Panc1 (cell line): Measurements from ENCODE around the gene LDLRAD4. TPM values are rescaled to one million over a fixed set of nuclear protein-coding genes. Genes with fewer than 3 reads are reported as not detected.

Experiments
- ATAC-seq: fragments of 200-7000 bp; cut with Tn5 transposase; 2 replicates; pipeline ENCODE4 v1.9.1; 2020; ENCODE audit warnings: mild to moderate bottlenecking, moderate library complexity
- BruUV-seq: library from RNA; stranded (reverse); fragments of 400-500 nt; replicated peaks from 2 replicates; lab custom pipeline; 2021; lab: Mats Ljungman, UMichigan
- CTCF ChIA-PET: fragments of 300-600 bp; sonication (Branson Sonifier 250); formaldehyde crosslinking; loops from one replicate; lab custom pipeline; 2022; ENCODE audit warnings: antibody characterized with exemption; lab: Charles Lee
- POLR2A ChIA-PET: fragments of 300-600 bp; sonication (Branson Sonifier 250); formaldehyde crosslinking; loops from one replicate; lab custom pipeline; 2022; ENCODE audit warnings: antibody characterized with exemption; lab: Charles Lee
- DNase-seq: peaks from one replicate; pipeline ENCODE4 v3.0.0-alpha.2; 2010; ENCODE audit warnings: low read depth, low spot score
- H3K27ac ChIP-seq: 2 replicates; pipeline ENCODE4 v1.5.1; 2011; ENCODE audit warnings: mild to moderate bottlenecking, low read length, inconsistent platforms
- H3K27me3 ChIP-seq: fragments of 200-500 bp; sonication (Bioruptor generic); 2 replicates; pipeline ENCODE4 v1.6.0; 2014; ENCODE audit warnings: low read length, inconsistent platforms; ENCODE audit not compliant: control insufficient read depth, insufficient read depth
- H3K36me3 ChIP-seq: fragments of 200-500 bp; sonication (Bioruptor generic); 2 replicates; pipeline ENCODE4 v1.5.1; 2014; ENCODE audit warnings: inconsistent platforms, mild to moderate bottlenecking, low read length, moderate library complexity; ENCODE audit not compliant: control insufficient read depth, insufficient read depth
- H3K4me1 ChIP-seq: 2 replicates; pipeline ENCODE4 v1.5.1; 2011; ENCODE audit warnings: inconsistent platforms, mild to moderate bottlenecking, low read length, moderate library complexity; ENCODE audit not compliant: control insufficient read depth, insufficient read depth
- H3K4me3 ChIP-seq, 2 experiments: 2 replicates each; pipeline ENCODE4 v1.5.1; 2011 to 2012; ENCODE audit warnings: low read depth in 2 of 2, low read length in 2 of 2, mild to moderate bottlenecking in 2 of 2, inconsistent platforms in 1 of 2, moderate library complexity in 1 of 2
- H3K9me3 ChIP-seq: fragments of 200-500 bp; sonication (Bioruptor generic); 2 replicates; pipeline ENCODE4 v1.5.1; 2014; ENCODE audit warnings: low read depth, mild to moderate bottlenecking, inconsistent platforms, low read length, moderate library complexity; ENCODE audit not compliant: control insufficient read depth, insufficient read depth
- POLR2AphosphoS5 ChIP-seq: IDR thresholded peaks from 2 replicates; pipeline ENCODE4 v1.6.1; 2012; ENCODE audit warnings: mild to moderate bottlenecking, low read depth, low read length, moderate library complexity
- SIN3A ChIP-seq: IDR thresholded peaks from 2 replicates; pipeline ENCODE4 v1.6.1; 2012; ENCODE audit warnings: low read depth, mild to moderate bottlenecking, low read length, moderate library complexity, borderline replicate concordance; ENCODE audit not compliant: insufficient read depth
- TCF7L2 ChIP-seq: IDR thresholded peaks from 2 replicates; pipeline ENCODE4 v1.6.1; 2011; ENCODE audit warnings: mild to moderate bottlenecking, low read depth, low read length, inconsistent platforms
- in situ Hi-C: cut with HindIII; loops from 2 replicates; pipeline ENCODE4 v1.10.0; 2016; ENCODE audit warnings: low sequenced_read_pairs, low pct_unique_long_range_greater_than_20kb
- intact Hi-C: fragments of 100-400 bp; cut with micrococcal nuclease; formaldehyde crosslinking; loops from one replicate; pipeline ENCODE4 v1.10.0; 2022; ENCODE audit not compliant: unreplicated experiment
- total RNA-seq: library from RNA; stranded (reverse); gene quantifications from one replicate; pipeline ENCODE4 v1.2.1, GENCODE V29; 2021; ENCODE audit not compliant: unreplicated experiment
- TF ChIP-seq, protein P1 (sequence below), 2 experiments: IDR thresholded peaks; 2 replicates each; pipeline ENCODE4 v1.6.1; 2011 to 2012; ENCODE audit warnings: low read depth in 2 of 2, control low read depth in 1 of 2, low read length in 1 of 2, mild to moderate bottlenecking in 1 of 2, moderate library complexity in 1 of 2; ENCODE audit not compliant: insufficient read depth in 1 of 2
- TF ChIP-seq, protein P2 (sequence below): fragments of 450-650 bp; IDR thresholded peaks from 2 replicates; pipeline ENCODE4 v1.5.1; 2017; ENCODE audit warnings: mild to moderate bottlenecking

Gene LDLRAD4
- total RNA-seq, 1 experiment from 2014 or later = 0.28 TPM

DNA sequence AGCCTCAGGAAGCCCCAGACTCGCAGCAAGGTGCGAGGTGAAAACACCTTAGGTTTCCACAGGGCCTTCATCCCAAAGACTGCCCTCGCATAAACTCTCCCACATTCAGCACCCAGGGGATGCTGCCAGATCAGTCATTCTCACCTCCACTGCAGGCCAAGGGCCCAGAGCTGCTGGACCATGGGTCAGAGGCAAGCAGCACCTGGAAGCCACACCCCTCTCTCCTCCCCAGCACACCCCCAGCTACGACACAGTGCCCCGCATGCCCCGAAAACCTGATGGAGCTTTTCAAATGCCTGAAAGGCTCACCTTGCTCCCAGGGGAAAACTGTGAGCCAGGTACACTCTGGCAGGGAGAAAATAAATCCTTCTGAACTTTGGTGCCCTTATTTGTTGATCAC, 31.9 kb upstream of the LDLRAD4 start:
- Histone ChIP-seq H3K27me3 (peaks cover 6% of the 10 kb centered on the region; the same call in 1 of the 2 replicates), H3K4me3 (no peak overlapping the region), H3K9me3 (no peaks in the 10 kb centered on the region), H3K27ac (no peak overlapping the region), H3K36me3 (no peaks in the 10 kb centered on the region), H3K4me1 (no peaks in the 10 kb centered on the region)
- TF ChIP-seq SIN3A (no peak), POLR2AphosphoS5 (no peak)
- TF ChIP-seq, protein P1, sequence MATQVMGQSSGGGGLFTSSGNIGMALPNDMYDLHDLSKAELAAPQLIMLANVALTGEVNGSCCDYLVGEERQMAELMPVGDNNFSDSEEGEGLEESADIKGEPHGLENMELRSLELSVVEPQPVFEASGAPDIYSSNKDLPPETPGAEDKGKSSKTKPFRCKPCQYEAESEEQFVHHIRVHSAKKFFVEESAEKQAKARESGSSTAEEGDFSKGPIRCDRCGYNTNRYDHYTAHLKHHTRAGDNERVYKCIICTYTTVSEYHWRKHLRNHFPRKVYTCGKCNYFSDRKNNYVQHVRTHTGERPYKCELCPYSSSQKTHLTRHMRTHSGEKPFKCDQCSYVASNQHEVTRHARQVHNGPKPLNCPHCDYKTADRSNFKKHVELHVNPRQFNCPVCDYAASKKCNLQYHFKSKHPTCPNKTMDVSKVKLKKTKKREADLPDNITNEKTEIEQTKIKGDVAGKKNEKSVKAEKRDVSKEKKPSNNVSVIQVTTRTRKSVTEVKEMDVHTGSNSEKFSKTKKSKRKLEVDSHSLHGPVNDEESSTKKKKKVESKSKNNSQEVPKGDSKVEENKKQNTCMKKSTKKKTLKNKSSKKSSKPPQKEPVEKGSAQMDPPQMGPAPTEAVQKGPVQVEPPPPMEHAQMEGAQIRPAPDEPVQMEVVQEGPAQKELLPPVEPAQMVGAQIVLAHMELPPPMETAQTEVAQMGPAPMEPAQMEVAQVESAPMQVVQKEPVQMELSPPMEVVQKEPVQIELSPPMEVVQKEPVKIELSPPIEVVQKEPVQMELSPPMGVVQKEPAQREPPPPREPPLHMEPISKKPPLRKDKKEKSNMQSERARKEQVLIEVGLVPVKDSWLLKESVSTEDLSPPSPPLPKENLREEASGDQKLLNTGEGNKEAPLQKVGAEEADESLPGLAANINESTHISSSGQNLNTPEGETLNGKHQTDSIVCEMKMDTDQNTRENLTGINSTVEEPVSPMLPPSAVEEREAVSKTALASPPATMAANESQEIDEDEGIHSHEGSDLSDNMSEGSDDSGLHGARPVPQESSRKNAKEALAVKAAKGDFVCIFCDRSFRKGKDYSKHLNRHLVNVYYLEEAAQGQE (IDR thresholded peaks at IDR 0.05; ENCODE audit: insufficient read depth in 1 of 2, low read depth in 2 of 2, low read length in 1 of 2) = no peak
- ChIA-PET POLR2A (no interaction called here), CTCF (interaction anchor here (2.8 kb wide), 1 partner anchor 27 kb away, joined by 8 read pairs; no protein-coding TSS in a partner anchor)
- intact Hi-C loops (no loop called here), in situ Hi-C loops (no loop called here)
- DNase-seq (no peak), ATAC-seq (no peak)
- no TSS peak for BruUV-seq

DNA sequence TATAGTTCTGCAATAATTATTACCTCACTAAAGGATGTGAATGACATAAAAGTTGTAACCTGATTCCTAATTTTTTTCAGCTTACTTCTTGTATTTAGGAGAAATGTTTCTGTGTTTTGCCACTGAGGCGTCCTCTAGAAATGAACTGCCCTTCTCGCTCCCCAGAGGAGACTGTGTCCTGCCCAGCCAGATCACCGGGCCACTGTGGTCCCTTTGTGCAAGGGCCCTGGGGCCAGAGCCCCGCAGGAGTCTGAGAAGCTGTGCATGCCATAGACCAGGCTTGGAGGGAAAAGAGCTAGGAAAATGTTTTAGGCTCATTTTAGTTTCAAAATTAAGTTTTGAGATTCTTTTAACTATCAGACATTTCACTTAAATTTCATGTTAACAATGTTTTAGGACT, 31.1 kb upstream of the LDLRAD4 start:
- POLR2A ChIA-PET = interaction anchor here (0.6 kb wide), 1 partner anchor 496 kb away, joined by 9 read pairs; no protein-coding TSS in a partner anchor
- Histone ChIP-seq H3K4me1 (no peaks in the 10 kb centered on the region), H3K4me3 (no peak overlapping the region), H3K27me3 (peaks cover 6% of the 10 kb centered on the region; the same call in 1 of the 2 replicates), H3K9me3 (no peaks in the 10 kb centered on the region), H3K36me3 (no peaks in the 10 kb centered on the region), H3K27ac (no peak overlapping the region)
- no peak for ATAC-seq
- no TSS peak for BruUV-seq
- in situ Hi-C loops = no loop called here
- intact Hi-C loops = no loop called here
- no peak for DNase-seq
- TF ChIP-seq, protein P2, sequence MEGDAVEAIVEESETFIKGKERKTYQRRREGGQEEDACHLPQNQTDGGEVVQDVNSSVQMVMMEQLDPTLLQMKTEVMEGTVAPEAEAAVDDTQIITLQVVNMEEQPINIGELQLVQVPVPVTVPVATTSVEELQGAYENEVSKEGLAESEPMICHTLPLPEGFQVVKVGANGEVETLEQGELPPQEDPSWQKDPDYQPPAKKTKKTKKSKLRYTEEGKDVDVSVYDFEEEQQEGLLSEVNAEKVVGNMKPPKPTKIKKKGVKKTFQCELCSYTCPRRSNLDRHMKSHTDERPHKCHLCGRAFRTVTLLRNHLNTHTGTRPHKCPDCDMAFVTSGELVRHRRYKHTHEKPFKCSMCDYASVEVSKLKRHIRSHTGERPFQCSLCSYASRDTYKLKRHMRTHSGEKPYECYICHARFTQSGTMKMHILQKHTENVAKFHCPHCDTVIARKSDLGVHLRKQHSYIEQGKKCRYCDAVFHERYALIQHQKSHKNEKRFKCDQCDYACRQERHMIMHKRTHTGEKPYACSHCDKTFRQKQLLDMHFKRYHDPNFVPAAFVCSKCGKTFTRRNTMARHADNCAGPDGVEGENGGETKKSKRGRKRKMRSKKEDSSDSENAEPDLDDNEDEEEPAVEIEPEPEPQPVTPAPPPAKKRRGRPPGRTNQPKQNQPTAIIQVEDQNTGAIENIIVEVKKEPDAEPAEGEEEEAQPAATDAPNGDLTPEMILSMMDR = no peak
- TF ChIP-seq POLR2AphosphoS5 = no peak
- no peak for TF ChIP-seq TCF7L2
- CTCF ChIA-PET = interaction anchor here (0.6 to 2.8 kb wide), 2 partner anchors 28 to 535 kb away, joined by 3 to 8 read pairs; no protein-coding TSS in a partner anchor

DNA sequence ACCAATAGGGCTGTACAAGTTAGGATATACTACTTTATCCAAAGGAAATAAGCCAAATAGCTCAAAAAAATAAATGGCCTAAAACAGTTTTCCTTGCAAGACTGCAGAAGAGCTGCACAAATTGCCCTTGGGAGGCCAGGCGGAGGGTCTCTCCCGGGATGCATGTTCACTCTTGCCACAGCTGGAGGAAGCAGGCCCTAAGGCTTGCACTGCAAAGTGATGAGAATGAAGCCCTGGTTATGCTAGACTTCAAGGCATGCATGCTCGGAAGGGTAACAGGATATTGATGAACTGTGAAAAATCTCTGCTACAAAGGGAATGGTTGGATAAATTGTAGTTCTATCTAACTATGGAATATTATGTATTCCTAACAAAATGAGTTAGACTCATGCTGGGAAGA, 27.5 kb upstream of the LDLRAD4 start:
- in situ Hi-C loops (no loop called here), intact Hi-C loops (no loop called here)
- no TSS peak for BruUV-seq
- Histone ChIP-seq H3K4me3 (no peak overlapping the region), H3K27me3 (peaks cover 6% of the 10 kb centered on the region; the same call in 1 of the 2 replicates), H3K4me1 (no peaks in the 10 kb centered on the region), H3K9me3 (no peaks in the 10 kb centered on the region), H3K36me3 (no peaks in the 10 kb centered on the region), H3K27ac (no peak overlapping the region)
- TF ChIP-seq POLR2AphosphoS5 = no peak
- no peak for TF ChIP-seq TCF7L2
- TF ChIP-seq, protein P1 (IDR thresholded peaks at IDR 0.05; ENCODE audit: insufficient read depth in 1 of 2, low read depth in 2 of 2, low read length in 1 of 2) = no peak
- no peak for TF ChIP-seq SIN3A
- TF ChIP-seq, protein P2 = no peak
- DNase-seq (no peak), ATAC-seq (no peak)
- ChIA-PET POLR2A (no interaction called here), CTCF (no interaction called here)
